Vagina (tissue), 2 donors: ENCODE measurements around the gene PALM2AKAP2. TPM values are rescaled to one million over a fixed set of nuclear protein-coding genes. Genes with fewer than 3 reads are reported as not detected.

Experiments
- DNase-seq, 2 donors: peaks; one replicate each; pipeline ENCODE4 v3.0.0-alpha.2; 2017; ENCODE audit errors: extremely low spot score in 2 of 2
- H3K27ac ChIP-seq: fragments of 200-600 bp; sonication (generic); one replicate; pipeline ENCODE4 v1.5.1; 2019
- H3K27me3 ChIP-seq: fragments of 200-600 bp; sonication (generic); one replicate; pipeline ENCODE4 v1.5.1; 2019
- H3K36me3 ChIP-seq, 2 donors: fragments of 200-600 bp; sonication (generic); one replicate each; pipeline ENCODE4 v1.5.1; 2017 to 2019
- H3K4me1 ChIP-seq: fragments of 200-600 bp; sonication (generic); one replicate; pipeline ENCODE4 v1.5.1; 2019
- H3K4me3 ChIP-seq, 2 donors: fragments of 200-600 bp; sonication (generic); 1 replicate in 1 of 2; 2 replicates in 1 of 2; pipeline ENCODE4 v1.5.1; 2016 to 2019
- H3K9me3 ChIP-seq: fragments of 200-600 bp; sonication (generic); one replicate; pipeline ENCODE4 v1.5.1; 2019
- POLR2A ChIP-seq, 2 donors: fragments of 450-650 bp; IDR thresholded peaks; one replicate each; pipeline ENCODE4 v1.6.1; 2017; ENCODE audit warnings: antibody characterized with exemption in 2 of 2, mild to moderate bottlenecking in 2 of 2, moderate library complexity in 2 of 2
- POLR2AphosphoS5 ChIP-seq, 2 donors: sonication (generic); formaldehyde crosslinking; IDR thresholded peaks; one replicate each; pipeline ENCODE4 v1.9.0; 2017; ENCODE audit warnings: antibody characterized with exemption in 2 of 2, mild to moderate bottlenecking in 2 of 2, low read depth in 1 of 2; ENCODE audit not compliant: insufficient read depth in 1 of 2
- intact Hi-C: fragments of 100-400 bp; cut with DNase I; formaldehyde crosslinking; loops from one replicate; pipeline ENCODE4 v1.15.1; 2023
- total RNA-seq: library from RNA; depleted of rRNA; stranded (reverse); fragments of >200 nt; gene quantifications from one replicate; pipeline ENCODE4 v1.2.3, GENCODE V29; 2016
- TF ChIP-seq, protein P1 (sequence below), 3 experiments: fragments of 450-650 bp in 2 of 3; fragments of 200-600 bp in 1 of 3; sonication (generic) in 1 of 3; IDR thresholded peaks; one replicate each; pipeline ENCODE4 v1.5.1; 2017 to 2019; ENCODE audit warnings: antibody characterized with exemption in 3 of 3, mild to moderate bottlenecking in 2 of 3, moderate library complexity in 2 of 3

The PALM2AKAP2 gene
- 7.9 TPM for total RNA-seq

GRCh38 chr9:109779711-109780452 is at the start of gene PALM2AKAP2:
Gene PALM2AKAP2, plus strand, starts transcription at chr9:109780198. Its CDS starts 291 bp downstream, at chr9:109780489.
- Histone ChIP-seq H3K27ac (no peak within 1 kb of the TSS), H3K36me3 (no peaks in the 10 kb centered on the region), H3K4me3 (peak within 1 kb of the TSS; percentile 53 to 72), H3K4me1 (peaks cover 8% of the 10 kb centered on the region), H3K9me3 (no peaks in the 10 kb centered on the region), H3K27me3 (no peaks in the 10 kb centered on the region)
- intact Hi-C loops, result no loop called here
- DNase-seq, result no peak
- TF ChIP-seq POLR2A (IDR thresholded peaks at IDR 0.05) (no peak), POLR2AphosphoS5 (IDR thresholded peaks at IDR 0.05; ENCODE audit: insufficient read depth in 1 of 2, low read depth in 1 of 2) (no peak)
- TF ChIP-seq, protein P1, sequence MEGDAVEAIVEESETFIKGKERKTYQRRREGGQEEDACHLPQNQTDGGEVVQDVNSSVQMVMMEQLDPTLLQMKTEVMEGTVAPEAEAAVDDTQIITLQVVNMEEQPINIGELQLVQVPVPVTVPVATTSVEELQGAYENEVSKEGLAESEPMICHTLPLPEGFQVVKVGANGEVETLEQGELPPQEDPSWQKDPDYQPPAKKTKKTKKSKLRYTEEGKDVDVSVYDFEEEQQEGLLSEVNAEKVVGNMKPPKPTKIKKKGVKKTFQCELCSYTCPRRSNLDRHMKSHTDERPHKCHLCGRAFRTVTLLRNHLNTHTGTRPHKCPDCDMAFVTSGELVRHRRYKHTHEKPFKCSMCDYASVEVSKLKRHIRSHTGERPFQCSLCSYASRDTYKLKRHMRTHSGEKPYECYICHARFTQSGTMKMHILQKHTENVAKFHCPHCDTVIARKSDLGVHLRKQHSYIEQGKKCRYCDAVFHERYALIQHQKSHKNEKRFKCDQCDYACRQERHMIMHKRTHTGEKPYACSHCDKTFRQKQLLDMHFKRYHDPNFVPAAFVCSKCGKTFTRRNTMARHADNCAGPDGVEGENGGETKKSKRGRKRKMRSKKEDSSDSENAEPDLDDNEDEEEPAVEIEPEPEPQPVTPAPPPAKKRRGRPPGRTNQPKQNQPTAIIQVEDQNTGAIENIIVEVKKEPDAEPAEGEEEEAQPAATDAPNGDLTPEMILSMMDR (IDR thresholded peaks at IDR 0.05), result no peak

DNA sequence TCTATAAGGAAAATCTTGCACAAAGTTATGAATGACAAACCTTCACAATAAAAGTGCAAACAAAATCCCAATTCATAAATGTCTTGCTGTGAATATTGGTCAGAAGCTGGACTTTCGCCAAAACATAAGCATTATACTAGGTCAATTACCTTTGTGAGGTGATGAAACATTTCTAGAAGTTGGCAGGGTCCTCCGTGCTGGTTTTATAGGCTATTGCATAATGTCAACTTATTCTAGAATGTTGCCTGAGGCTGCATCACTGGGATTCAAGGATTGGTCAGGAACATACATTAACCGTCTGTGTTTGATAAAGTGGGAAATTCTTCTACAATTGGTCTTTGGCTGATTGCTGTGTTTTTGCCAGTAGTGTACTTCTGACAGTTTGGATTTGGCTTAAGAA is 49.8 kb upstream of the PALM2AKAP2 start:
- no peaks in the 10 kb centered on the region for H3K36me3 ChIP-seq
- H3K27ac ChIP-seq, result no peak overlapping the region
- H3K9me3 ChIP-seq, result no peaks in the 10 kb centered on the region
- H3K27me3 ChIP-seq, result no peaks in the 10 kb centered on the region
- no peak for DNase-seq
- TF ChIP-seq, protein P1 (IDR thresholded peaks at IDR 0.05), result no peak
- TF ChIP-seq POLR2A (IDR thresholded peaks at IDR 0.05), result no peak
- TF ChIP-seq POLR2AphosphoS5 (IDR thresholded peaks at IDR 0.05; ENCODE audit: insufficient read depth in 1 of 2, low read depth in 1 of 2), result no peak
- H3K4me3 ChIP-seq, result no peak overlapping the region
- intact Hi-C loops, result no loop called here
- H3K4me1 ChIP-seq, result no peaks in the 10 kb centered on the region

DNA sequence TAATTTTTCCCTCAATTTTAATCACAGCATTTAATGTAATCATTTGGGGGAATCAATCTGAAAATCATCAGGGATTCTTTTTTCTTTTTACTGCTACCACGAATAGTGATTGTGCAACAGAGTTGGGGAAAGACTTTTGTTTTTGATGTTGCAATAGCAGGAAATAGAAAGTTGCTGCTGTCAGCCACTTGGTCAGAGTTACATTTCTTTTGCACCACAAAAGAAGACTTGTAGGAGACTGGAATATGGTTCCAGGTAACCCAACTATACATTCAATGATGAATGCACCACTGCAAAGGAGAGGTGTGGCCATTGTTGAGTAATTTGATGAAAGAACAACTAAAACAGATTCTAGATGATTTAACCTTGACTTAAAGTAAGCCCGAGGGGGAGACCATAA is 46.3 kb upstream of the PALM2AKAP2 start:
- no peaks in the 10 kb centered on the region for H3K9me3 ChIP-seq
- intact Hi-C loops, result no loop called here
- H3K27ac ChIP-seq, result no peak overlapping the region
- H3K4me1 ChIP-seq, result no peaks in the 10 kb centered on the region
- no peaks in the 10 kb centered on the region for H3K36me3 ChIP-seq
- no peaks in the 10 kb centered on the region for H3K27me3 ChIP-seq
- no peak overlapping the region for H3K4me3 ChIP-seq
- TF ChIP-seq POLR2AphosphoS5 (IDR thresholded peaks at IDR 0.05; ENCODE audit: insufficient read depth in 1 of 2, low read depth in 1 of 2), result peak in 1 of 2 donors; percentile 68
- TF ChIP-seq POLR2A (IDR thresholded peaks at IDR 0.05), result no peak
- TF ChIP-seq, protein P1 (IDR thresholded peaks at IDR 0.05), result no peak
- no peak for DNase-seq

- DNase-seq, result no peak
- Histone ChIP-seq H3K9me3 (no peaks in the 10 kb centered on the region), H3K4me1 (no peaks in the 10 kb centered on the region), H3K27ac (no peak overlapping the region), H3K4me3 (no peak overlapping the region), H3K36me3 (no peaks in the 10 kb centered on the region), H3K27me3 (no peaks in the 10 kb centered on the region)
- TF ChIP-seq, protein P1 (IDR thresholded peaks at IDR 0.05), result no peak
- TF ChIP-seq POLR2A (IDR thresholded peaks at IDR 0.05), result no peak
- intact Hi-C loops, result no loop called here
Measured at GRCh38 chr9:109734814-109735213, 45.2 kb upstream of the PALM2AKAP2 start.

DNA sequence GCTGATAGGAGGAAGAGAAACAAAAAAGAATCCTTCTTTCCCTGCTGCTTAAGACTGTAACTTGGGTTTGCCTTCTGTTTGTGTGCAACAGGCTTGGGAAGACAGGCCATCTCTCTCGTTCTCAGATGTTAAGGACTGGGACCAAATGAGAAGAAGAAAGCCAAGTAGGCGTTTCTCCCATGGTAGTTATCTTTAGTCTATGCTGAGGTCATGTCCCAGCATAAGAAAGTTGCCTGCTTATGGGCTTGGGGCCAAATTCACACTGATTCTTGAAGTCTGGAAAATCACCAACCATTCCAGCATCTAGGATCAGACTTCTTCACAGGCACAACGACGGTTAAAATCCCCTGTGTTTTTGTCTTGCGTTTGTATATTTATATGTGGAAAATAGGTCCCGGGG is 44.2 kb upstream of the PALM2AKAP2 start:
- H3K27ac ChIP-seq, result no peak overlapping the region

More for the DNA sequence above, 44.2 kb upstream of the PALM2AKAP2 start:
- no peak for TF ChIP-seq POLR2AphosphoS5 (IDR thresholded peaks at IDR 0.05; ENCODE audit: insufficient read depth in 1 of 2, low read depth in 1 of 2)
- TF ChIP-seq, protein P1 (IDR thresholded peaks at IDR 0.05), result no peak
- TF ChIP-seq POLR2A (IDR thresholded peaks at IDR 0.05), result no peak
- Histone ChIP-seq H3K9me3 (no peaks in the 10 kb centered on the region), H3K4me3 (no peak overlapping the region), H3K27me3 (no peaks in the 10 kb centered on the region), H3K36me3 (no peaks in the 10 kb centered on the region), H3K4me1 (no peaks in the 10 kb centered on the region)
- intact Hi-C loops, result no loop called here
- DNase-seq, result no peak
